H9 (cell line): ENCODE data around the gene DHCR7. TPM values are rescaled to one million over a fixed set of nuclear protein-coding genes. Genes with fewer than 3 reads are reported as not detected.

ENCODE experiments used
- DNase-seq: peaks from one replicate; pipeline ENCODE4 v3.0.0-alpha.2; 2017
- H2AFZ ChIP-seq: one replicate; pipeline ENCODE4 v1.6.1; 2013; ENCODE audit warnings: mild to moderate bottlenecking, low read length, control low read depth, moderate library complexity
- H2AK5ac ChIP-seq: 2 replicates; pipeline ENCODE4 v1.6.1; 2013; ENCODE audit warnings: low read length, control low read depth, mixed read lengths; ENCODE audit not compliant: insufficient read length
- H2BK120ac ChIP-seq: one replicate; pipeline ENCODE4 v1.6.1; 2013; ENCODE audit warnings: low read depth, mild to moderate bottlenecking, low read length, control low read depth, inconsistent platforms; ENCODE audit not compliant: poor library complexity, severe bottlenecking
- H2BK12ac ChIP-seq: 2 replicates; pipeline ENCODE4 v1.6.1; 2013; ENCODE audit warnings: low read length, control low read depth, mixed read lengths, low read depth; ENCODE audit not compliant: insufficient read length
- H2BK15ac ChIP-seq: 2 replicates; pipeline ENCODE4 v1.6.1; 2013; ENCODE audit warnings: low read depth, low read length, control low read depth
- H2BK20ac ChIP-seq: one replicate; pipeline ENCODE4 v1.6.1; 2013; ENCODE audit warnings: low read depth, mild to moderate bottlenecking, low read length, control low read depth, inconsistent platforms; ENCODE audit not compliant: poor library complexity, severe bottlenecking
- H2BK5ac ChIP-seq: 2 replicates; pipeline ENCODE4 v1.6.1; 2013; ENCODE audit warnings: low read length, control low read depth, mixed read lengths; ENCODE audit not compliant: insufficient read length
- H3K14ac ChIP-seq: 2 replicates; pipeline ENCODE4 v1.6.1; 2013; ENCODE audit warnings: low read length, control low read depth; ENCODE audit not compliant: insufficient read depth
- H3K18ac ChIP-seq: 2 replicates; pipeline ENCODE4 v1.6.1; 2013; ENCODE audit warnings: low read depth, mild to moderate bottlenecking, mixed read lengths, low read length, control low read depth; ENCODE audit not compliant: insufficient read length
- H3K23ac ChIP-seq: 2 replicates; pipeline ENCODE4 v1.6.1; 2013; ENCODE audit warnings: low read length, control low read depth, mixed read lengths, low read depth; ENCODE audit not compliant: insufficient read length
- H3K23me2 ChIP-seq: 2 replicates; pipeline ENCODE4 v1.6.1; 2013; ENCODE audit warnings: low read depth, mild to moderate bottlenecking, mixed read lengths, low read length, control low read depth; ENCODE audit not compliant: insufficient read length, poor library complexity, severe bottlenecking
- H3K27ac ChIP-seq: 2 replicates; pipeline ENCODE4 v1.5.1; 2013; ENCODE audit warnings: low read length, control low read depth, mixed read lengths, low read depth; ENCODE audit not compliant: insufficient read length
- H3K27me3 ChIP-seq: 2 replicates; pipeline ENCODE4 v1.6.1; 2013; ENCODE audit warnings: low read length, control low read depth, inconsistent platforms; ENCODE audit not compliant: insufficient read depth
- H3K4ac ChIP-seq: 2 replicates; pipeline ENCODE4 v1.6.1; 2013; ENCODE audit warnings: low read depth, mild to moderate bottlenecking, control low read depth, inconsistent platforms, low read length, moderate library complexity
- H3K4me1 ChIP-seq: 2 replicates; pipeline ENCODE4 v1.6.1; 2013; ENCODE audit warnings: low read length, control low read depth, inconsistent platforms; ENCODE audit not compliant: insufficient read depth
- H3K4me2 ChIP-seq: 2 replicates; pipeline ENCODE4 v1.6.1; 2013; ENCODE audit warnings: low read length, control low read depth, mixed read lengths; ENCODE audit not compliant: insufficient read length, insufficient read depth
- H3K56ac ChIP-seq: 2 replicates; pipeline ENCODE4 v1.6.1; 2013; ENCODE audit warnings: low read depth, mild to moderate bottlenecking, mixed read lengths, low read length, control low read depth; ENCODE audit not compliant: insufficient read length
- H3K79me1 ChIP-seq: 2 replicates; pipeline ENCODE4 v1.6.1; 2013; ENCODE audit warnings: low read depth, mild to moderate bottlenecking, moderate library complexity, low read length, control low read depth, inconsistent platforms; ENCODE audit not compliant: insufficient read depth, poor library complexity, severe bottlenecking
- H3K79me2 ChIP-seq: 2 replicates; pipeline ENCODE4 v1.6.1; 2013; ENCODE audit warnings: low read length, control low read depth, inconsistent platforms; ENCODE audit not compliant: insufficient read depth
- H3K9ac ChIP-seq: 2 replicates; pipeline ENCODE4 v1.6.1; 2013; ENCODE audit warnings: low read length, control low read depth, mixed read lengths; ENCODE audit not compliant: insufficient read length; ENCODE audit errors: extremely low read depth
- H3K9me3 ChIP-seq: one replicate; pipeline ENCODE4 v1.6.1; 2013; ENCODE audit warnings: low read depth, low read length, inconsistent platforms; ENCODE audit not compliant: control insufficient read depth
- H3T11ph ChIP-seq: one replicate; pipeline ENCODE4 v1.6.1; 2013; ENCODE audit warnings: mild to moderate bottlenecking, low read length, control low read depth, inconsistent platforms
- H4K20me1 ChIP-seq: one replicate; pipeline ENCODE4 v1.6.1; 2013; ENCODE audit not compliant: control insufficient read depth, insufficient read length, insufficient read depth
- H4K5ac ChIP-seq: 2 replicates; pipeline ENCODE4 v1.6.1; 2013; ENCODE audit warnings: low read depth, mild to moderate bottlenecking, mixed read lengths, low read length, control low read depth; ENCODE audit not compliant: insufficient read length
- H4K8ac ChIP-seq: replicated peaks from 2 replicates; pipeline ENCODE4 v1.6.1; 2013; ENCODE audit warnings: low read length, control low read depth, mixed read lengths, low read depth; ENCODE audit not compliant: insufficient read length
- H4K91ac ChIP-seq: 2 replicates; pipeline ENCODE4 v1.6.1; 2013; ENCODE audit warnings: low read depth, mild to moderate bottlenecking, moderate library complexity, mixed read lengths, low read length, control low read depth; ENCODE audit not compliant: insufficient read length
- H3K27ac Mint-ChIP-seq, 3 experiments: 2 replicates in 2 of 3; 3 replicates in 1 of 3; pipeline ENCODE4 v1.8.0; 2020 to 2021; ENCODE audit warnings: mixed read lengths in 3 of 3, mild to moderate bottlenecking in 1 of 3, moderate library complexity in 1 of 3
- H3K27me3 Mint-ChIP-seq: 2 replicates; pipeline ENCODE4 v1.8.0; 2021; ENCODE audit warnings: low read depth, mild to moderate bottlenecking, moderate library complexity, mixed read lengths
- H3K36me3 Mint-ChIP-seq, 3 experiments: 2 replicates in 2 of 3; 3 replicates in 1 of 3; pipeline ENCODE4 v1.8.0; 2020 to 2021; ENCODE audit warnings: low read depth in 3 of 3, mixed read lengths in 3 of 3; ENCODE audit not compliant: insufficient read depth in 1 of 3
- H3K4me1 Mint-ChIP-seq, 2 experiments: 2 replicates each; pipeline ENCODE4 v1.8.0; 2020; ENCODE audit warnings: mixed read lengths in 2 of 2
- H3K4me3 Mint-ChIP-seq, 2 experiments: 2 replicates in 1 of 2; 3 replicates in 1 of 2; pipeline ENCODE4 v1.8.0; 2020 to 2021; ENCODE audit warnings: mild to moderate bottlenecking in 2 of 2, mixed read lengths in 2 of 2, moderate library complexity in 1 of 2
- H3K9me3 Mint-ChIP-seq, 2 experiments: 2 replicates in 1 of 2; 3 replicates in 1 of 2; pipeline ENCODE4 v1.8.0; 2020; ENCODE audit warnings: mild to moderate bottlenecking in 2 of 2, mixed read lengths in 2 of 2, moderate library complexity in 1 of 2
- CTCF ChIP-seq: fragments of 200-600 bp; sonication (generic); conservative IDR thresholded peaks from 3 replicates; pipeline ENCODE4 v1.8.0; 2021; ENCODE audit warnings: antibody characterized with exemption, mild to moderate bottlenecking
- WGBS: extraction: QIAGEN DNeasy Blood & Tissue Kit; methylation state at CpG from one replicate; pipeline ENCODE4 v1.1.7; 2013; ENCODE audit warnings: missing lambda C conversion rate, low lambda C conversion rate, mixed read lengths; ENCODE audit not compliant: insufficient read length; ENCODE audit errors: extremely low coverage; 5-methylcytosine and 5-hydroxymethylcytosine counted together
- total RNA-seq: library from RNA; stranded (reverse); gene quantifications from 2 replicates; pipeline ENCODE4 v1.2.1, GENCODE V29; 2021

The DHCR7 gene
- total RNA-seq, 1 experiment from 2014 or later: 124 TPM

GRCh38 chr11:71387200-71387599, 61.0 kb downstream of the DHCR7 start:
- peaks cover 0 to 3% of the 10 kb centered on the region in 2 experiments; a peak in 1 of 4 replicates for H3K4me1 Mint-ChIP-seq

More at GRCh38 chr11:71387200-71387599, 61.0 kb downstream of the DHCR7 start:
- no peak overlapping the region for H2BK15ac ChIP-seq
- H3K23ac ChIP-seq: no peak overlapping the region
- H3K4me3 Mint-ChIP-seq: no peak overlapping the region
- no peaks in the 10 kb centered on the region for H3K79me1 ChIP-seq
- no peak overlapping the region for H4K8ac ChIP-seq
- H3K27ac ChIP-seq: no peak overlapping the region
- H2BK5ac ChIP-seq: no peak overlapping the region
- no peak overlapping the region for H2BK12ac ChIP-seq
- no peak overlapping the region for H3K27ac Mint-ChIP-seq
- no peak overlapping the region for H2BK20ac ChIP-seq
- H3K4me2 ChIP-seq: no peak overlapping the region
- no CpG with 5 or more reads among the region's 3 CpGs for whole genome bisulfite sequencing
- no peak overlapping the region for H4K5ac ChIP-seq
- H3K9ac ChIP-seq: no peak overlapping the region
- no peak overlapping the region for H3K18ac ChIP-seq
- no peaks in the 10 kb centered on the region for H3K23me2 ChIP-seq
- no peaks in the 10 kb centered on the region for H3K27me3 ChIP-seq
- no peak overlapping the region for H2AFZ ChIP-seq
- DNase-seq: no peak
- no peak overlapping the region for H4K91ac ChIP-seq
- no peak overlapping the region for H3K14ac ChIP-seq
- TF ChIP-seq CTCF: no peak
- peaks cover 7 to 28% of the 10 kb centered on the region in 2 experiments for H3K9me3 Mint-ChIP-seq
- H3K4me1 ChIP-seq: no peaks in the 10 kb centered on the region
- peaks cover 48% of the 10 kb centered on the region for H3K27me3 Mint-ChIP-seq
- H3K56ac ChIP-seq: no peak overlapping the region
- H2BK120ac ChIP-seq: no peak overlapping the region
- H2AK5ac ChIP-seq: no peak overlapping the region
- no peaks in the 10 kb centered on the region for H3K79me2 ChIP-seq
- no peak overlapping the region for H3K4ac ChIP-seq
- no peaks in the 10 kb centered on the region for H4K20me1 ChIP-seq
- no peaks in the 10 kb centered on the region for H3K9me3 ChIP-seq
- H3T11ph ChIP-seq: no peak overlapping the region
- H3K36me3 Mint-ChIP-seq: peaks cover 0 to 13% (median 0%) of the 10 kb centered on the region in 3 experiments; a peak in 2 of 7 replicates
